ENCODE measurements around the gene SAP25. TPM values are rescaled to one million over a fixed set of nuclear protein-coding genes. Genes with fewer than 3 reads are reported as not detected.
"Not testable (repeated sequence)": the region's sequence is repeated elsewhere in the genome, so short reads cannot be mapped to it uniquely, and the experiment has no call there.

The SAP25 gene
- total RNA-seq, 1 experiment from 2014 or later, result not detected

GRCh38 chr7:100575746-100576383, 2.2 kb upstream of the SAP25 start:
- DNase-seq (ENCODE audit: low spot score), result no peak

GRCh38 chr7:100575206-100575631, 1.5 kb upstream of the SAP25 start:
- DNase-seq (ENCODE audit: low spot score), result no peak

- DNase-seq (ENCODE audit: low spot score), result no peak
Observed at GRCh38 chr7:100574362-100575205, 884 bp upstream of the SAP25 start.

- DNase-seq (ENCODE audit: low spot score), result no peak
Observed at GRCh38 chr7:100572949-100573675, 588 bp downstream of the SAP25 start.

GRCh38 chr7:100572281-100572948, 1.3 kb downstream of the SAP25 start:
- no peak for DNase-seq (ENCODE audit: low spot score)

GRCh38 chr7:100571829-100572116, 1.9 kb downstream of the SAP25 start:
- no peak for DNase-seq (ENCODE audit: low spot score)

GRCh38 chr7:100570954-100571828, 2.5 kb downstream of the SAP25 start:
- no peak for DNase-seq (ENCODE audit: low spot score)

GRCh38 chr7:100568896-100569844, 4.5 kb downstream of the SAP25 start:
- DNase-seq (ENCODE audit: low spot score), result no peak

- no peak for DNase-seq (ENCODE audit: low spot score)
Observed at GRCh38 chr7:100568176-100568895, 5.4 kb downstream of the SAP25 start.

- no peak for DNase-seq (ENCODE audit: low spot score)
Observed at GRCh38 chr7:100567751-100568175, 5.9 kb downstream of the SAP25 start.

- DNase-seq (ENCODE audit: low spot score), result no peak
Observed at GRCh38 chr7:100567031-100567730, 6.5 kb downstream of the SAP25 start.

- DNase-seq (ENCODE audit: low spot score), result no peak
Observed at GRCh38 chr7:100566018-100566531, 7.6 kb downstream of the SAP25 start.

GRCh38 chr7:100565133-100565571, 8.5 kb downstream of the SAP25 start:
- DNase-seq (ENCODE audit: low spot score), result no peak

GRCh38 chr7:100564405-100564804, 9.3 kb downstream of the SAP25 start:
- DNase-seq (ENCODE audit: low spot score), result not testable (repeated sequence)

GRCh38 chr7:100563809-100564400, 9.8 kb downstream of the SAP25 start:
- peak; percentile 48 for DNase-seq (ENCODE audit: low spot score)

GRCh38 chr7:100563100-100563564, 10.6 kb downstream of the SAP25 start:
- DNase-seq (ENCODE audit: low spot score), result no peak

GRCh38 chr7:100562195-100563099, 11.3 kb downstream of the SAP25 start:
- DNase-seq (ENCODE audit: low spot score), result no peak

All from H4 (cell line).